GM10266 (cell line): Measurements from ENCODE around the gene RABGAP1L.
"Not testable (repeated sequence)": the region's sequence is repeated elsewhere in the genome, so short reads cannot be mapped to it uniquely, and the experiment has no call there.

Source experiments
- DNase-seq: peaks from one replicate; pipeline ENCODE4 v3.0.0; 2012; ENCODE audit errors: extremely low spot score
- TF ChIP-seq, protein P1 (sequence below): IDR thresholded peaks from 2 replicates; pipeline ENCODE4 v1.5.1; 2012; ENCODE audit warnings: mild to moderate bottlenecking, low read depth; ENCODE audit not compliant: control insufficient read depth, insufficient read depth; ENCODE audit errors: missing control alignments

The RABGAP1L gene

GRCh38 chr1:174519844-174520243 lies 360.5 kb downstream of the RABGAP1L start:
- TF ChIP-seq, protein P1, sequence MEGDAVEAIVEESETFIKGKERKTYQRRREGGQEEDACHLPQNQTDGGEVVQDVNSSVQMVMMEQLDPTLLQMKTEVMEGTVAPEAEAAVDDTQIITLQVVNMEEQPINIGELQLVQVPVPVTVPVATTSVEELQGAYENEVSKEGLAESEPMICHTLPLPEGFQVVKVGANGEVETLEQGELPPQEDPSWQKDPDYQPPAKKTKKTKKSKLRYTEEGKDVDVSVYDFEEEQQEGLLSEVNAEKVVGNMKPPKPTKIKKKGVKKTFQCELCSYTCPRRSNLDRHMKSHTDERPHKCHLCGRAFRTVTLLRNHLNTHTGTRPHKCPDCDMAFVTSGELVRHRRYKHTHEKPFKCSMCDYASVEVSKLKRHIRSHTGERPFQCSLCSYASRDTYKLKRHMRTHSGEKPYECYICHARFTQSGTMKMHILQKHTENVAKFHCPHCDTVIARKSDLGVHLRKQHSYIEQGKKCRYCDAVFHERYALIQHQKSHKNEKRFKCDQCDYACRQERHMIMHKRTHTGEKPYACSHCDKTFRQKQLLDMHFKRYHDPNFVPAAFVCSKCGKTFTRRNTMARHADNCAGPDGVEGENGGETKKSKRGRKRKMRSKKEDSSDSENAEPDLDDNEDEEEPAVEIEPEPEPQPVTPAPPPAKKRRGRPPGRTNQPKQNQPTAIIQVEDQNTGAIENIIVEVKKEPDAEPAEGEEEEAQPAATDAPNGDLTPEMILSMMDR, result no peak
- no peak for DNase-seq

- no peak for DNase-seq
- TF ChIP-seq, protein P1, result no peak
Observed at GRCh38 chr1:174531751-174532150, 372.4 kb downstream of the RABGAP1L start.

GRCh38 chr1:174534789-174535188 lies 375.5 kb downstream of the RABGAP1L start:
- DNase-seq, result no peak
- TF ChIP-seq, protein P1, result no peak

DNA sequence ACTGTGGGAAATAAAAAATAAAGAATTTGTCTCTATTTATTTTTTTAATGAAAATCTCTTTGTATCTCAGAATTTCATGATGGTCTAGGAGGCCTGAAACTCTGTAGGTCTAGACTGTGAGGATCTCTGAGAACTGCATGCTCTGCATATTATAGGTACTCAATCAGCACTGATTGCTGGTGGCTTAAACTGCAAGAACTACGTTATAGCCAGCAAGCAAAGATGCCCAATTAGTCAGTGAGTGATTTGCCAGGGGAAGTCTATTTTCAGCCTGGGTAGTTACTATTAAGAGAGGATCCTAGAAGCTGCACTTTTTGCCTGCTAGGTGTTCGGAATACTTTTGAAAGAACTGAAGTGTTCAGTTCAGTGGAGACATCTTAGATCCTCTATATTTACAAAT lies 375.9 kb downstream of the RABGAP1L start:
- TF ChIP-seq, protein P1, result no peak
- DNase-seq, result no peak

DNA sequence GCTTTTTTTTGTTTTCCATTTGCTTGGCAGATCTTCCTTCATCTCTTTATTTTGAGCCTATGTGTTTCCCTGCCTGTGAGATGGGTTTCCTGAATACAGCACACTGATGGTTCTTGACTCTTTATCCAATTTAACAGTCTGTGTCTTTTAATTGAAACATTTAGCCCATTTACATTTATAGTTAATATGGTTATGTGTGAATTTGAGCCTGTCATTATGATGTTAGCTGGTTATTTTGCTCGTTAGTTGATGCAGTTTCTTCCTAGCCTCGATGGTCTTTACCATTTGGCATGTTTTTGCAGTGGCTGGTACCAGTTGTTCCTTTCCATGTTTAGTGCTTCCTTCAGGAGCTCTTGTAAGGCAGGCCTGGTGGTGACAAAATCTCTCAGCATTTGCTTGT lies 384.1 kb downstream of the RABGAP1L start:
- not testable (repeated sequence) for DNase-seq

GRCh38 chr1:174550296-174550695 lies 391.0 kb downstream of the RABGAP1L start:
- TF ChIP-seq, protein P1, result no peak
- no peak for DNase-seq

GRCh38 chr1:174556392-174556791 lies 397.1 kb downstream of the RABGAP1L start:
- DNase-seq, result no peak
- TF ChIP-seq, protein P1, result no peak

DNA sequence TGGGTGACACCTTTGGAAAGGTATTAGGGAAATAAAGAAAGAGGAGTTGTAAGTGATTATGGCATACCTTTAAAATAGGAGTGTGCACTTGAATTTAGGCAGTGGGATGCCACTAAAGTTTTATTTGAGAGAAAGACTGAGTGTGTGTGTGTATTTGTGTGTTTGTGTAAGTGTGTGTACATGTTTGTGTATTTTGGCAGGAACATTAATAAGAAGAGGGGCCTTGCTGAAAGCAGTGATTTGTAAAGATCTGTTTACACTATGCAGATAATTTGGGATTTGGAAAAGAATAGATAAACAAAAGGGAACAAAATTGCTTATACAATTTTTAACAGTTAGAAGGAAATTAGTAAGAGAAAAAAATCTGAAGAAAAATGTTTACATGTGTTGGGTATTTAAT lies 409.2 kb downstream of the RABGAP1L start:
- TF ChIP-seq, protein P1, result no peak
- DNase-seq, result no peak
